Suppressor macrophage treated with lipopolysaccharide for 4 hours (primary cell): ENCODE results near the gene CLIC6.

Experiments used
- DNase-seq: peaks from one replicate; pipeline ENCODE4 v3.0.0-alpha.2; 2020

Gene CLIC6

DNA sequence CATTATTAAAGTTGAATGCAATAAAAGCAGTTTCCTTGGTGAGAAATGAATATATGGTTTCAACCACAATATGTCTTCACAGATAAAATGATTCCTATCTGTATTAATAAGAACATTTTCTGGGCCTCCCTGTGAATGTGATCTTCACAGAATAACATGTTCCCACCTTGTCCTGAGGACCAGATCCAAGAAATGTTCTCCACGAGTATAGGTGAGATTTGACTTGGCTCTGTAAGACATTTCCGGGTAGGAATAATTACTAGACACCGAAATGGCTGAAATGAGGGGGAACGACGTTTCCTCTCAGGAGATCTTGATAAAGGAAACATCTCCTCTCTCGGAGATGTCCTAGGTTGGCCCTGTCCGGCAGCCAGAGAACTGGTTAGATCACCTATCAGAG is 61.4 kb downstream of the CLIC6 start:
- DNase-seq = no peak

DNA sequence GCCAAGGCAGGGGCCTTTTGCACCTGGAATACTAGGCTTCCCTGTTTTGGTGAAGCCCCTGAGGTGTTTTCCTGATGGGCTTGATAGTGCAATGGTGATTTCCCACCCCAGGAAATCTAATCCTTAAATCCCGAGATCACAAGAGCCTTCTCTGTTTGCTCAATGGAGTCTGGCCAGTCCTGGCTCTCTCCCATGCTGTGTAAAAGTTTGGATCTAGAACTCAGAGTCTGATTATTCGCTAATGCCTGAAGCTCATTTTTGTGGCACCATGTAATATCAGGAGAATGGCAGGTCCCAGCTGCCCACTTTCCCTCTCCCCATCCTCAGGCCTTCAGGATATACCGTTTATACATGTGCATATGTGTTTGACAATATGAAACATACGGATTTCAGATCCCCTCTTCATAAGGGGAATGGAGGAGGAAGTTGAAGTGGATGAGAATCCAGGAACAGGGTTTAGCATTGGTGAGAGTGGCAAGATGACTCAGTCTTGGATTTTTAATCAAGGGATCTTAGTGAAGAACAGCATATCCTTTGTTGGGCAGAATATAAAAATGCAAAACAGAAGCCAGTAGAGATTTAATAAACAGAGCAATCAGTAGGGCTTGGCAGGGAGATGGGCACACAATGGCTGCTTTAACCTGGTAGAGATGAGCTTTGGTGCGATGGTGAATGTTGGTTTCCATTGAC is 62.1 kb downstream of the CLIC6 start:
- no peak for DNase-seq

- no peak for DNase-seq
Observed at GRCh38 chr21:34732388-34732821, 63.6 kb downstream of the CLIC6 start.

- no peak for DNase-seq
Observed at GRCh38 chr21:34733852-34734251, 65.1 kb downstream of the CLIC6 start.

- no peak for DNase-seq
Observed at GRCh38 chr21:34734696-34735095, 65.9 kb downstream of the CLIC6 start.

DNA sequence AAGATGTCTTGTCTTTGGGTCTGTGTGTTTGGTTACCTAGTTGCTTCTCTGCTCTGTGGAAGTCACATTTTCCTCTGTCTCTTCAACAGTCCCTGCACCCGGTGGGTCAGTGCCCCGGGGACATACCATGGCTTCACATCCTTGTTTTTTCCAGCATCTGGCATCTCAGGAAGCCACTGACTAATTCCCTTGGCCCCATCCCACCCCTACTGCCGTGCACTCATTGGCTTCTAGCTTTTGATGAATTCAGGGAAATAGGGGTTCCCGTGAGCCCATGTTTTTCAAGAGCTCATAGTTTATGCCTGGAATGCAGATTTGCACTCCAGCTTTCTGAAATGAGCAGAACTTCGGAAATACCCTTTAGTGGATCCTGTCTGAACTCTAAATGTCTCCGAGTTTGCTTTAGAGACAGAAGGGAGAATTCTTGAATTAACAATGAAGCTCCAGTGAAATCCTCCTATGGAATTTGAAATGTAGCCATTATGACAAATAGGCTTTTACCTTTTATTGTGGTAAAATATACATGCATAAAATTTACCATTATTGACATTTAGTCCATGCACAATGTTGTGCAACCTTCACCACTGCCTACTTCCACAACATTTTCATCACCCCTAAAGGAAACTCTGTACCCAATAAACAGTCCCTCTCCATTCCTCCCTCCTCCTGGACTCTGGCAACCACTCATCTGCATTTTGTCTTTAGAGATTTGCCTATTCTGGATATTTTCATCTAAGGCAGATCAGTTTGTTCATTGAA is 67.5 kb downstream of the CLIC6 start:
- DNase-seq = no peak

GRCh38 chr21:34737115-34737514 is 68.3 kb downstream of the CLIC6 start:
- no peak for DNase-seq

DNA sequence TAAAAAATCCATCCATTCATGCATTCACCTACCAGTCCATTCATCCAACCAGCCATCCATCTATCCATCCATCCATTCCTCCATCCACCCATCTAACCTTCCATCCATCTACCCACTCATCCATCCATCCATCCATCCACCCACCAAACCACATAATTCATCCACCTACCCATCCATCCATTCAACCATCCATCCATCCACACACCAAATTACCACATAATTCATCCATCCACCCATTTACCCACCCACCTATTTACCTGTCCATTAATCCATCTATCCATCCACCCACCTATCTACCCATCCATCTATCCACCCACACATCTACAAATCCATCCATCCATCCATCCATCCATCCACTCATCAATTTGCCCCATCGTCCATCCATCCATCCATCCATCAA is 71.4 kb downstream of the CLIC6 start:
- DNase-seq = no peak

- no peak for DNase-seq
Observed at GRCh38 chr21:34743285-34743684, 74.5 kb downstream of the CLIC6 start.

DNA sequence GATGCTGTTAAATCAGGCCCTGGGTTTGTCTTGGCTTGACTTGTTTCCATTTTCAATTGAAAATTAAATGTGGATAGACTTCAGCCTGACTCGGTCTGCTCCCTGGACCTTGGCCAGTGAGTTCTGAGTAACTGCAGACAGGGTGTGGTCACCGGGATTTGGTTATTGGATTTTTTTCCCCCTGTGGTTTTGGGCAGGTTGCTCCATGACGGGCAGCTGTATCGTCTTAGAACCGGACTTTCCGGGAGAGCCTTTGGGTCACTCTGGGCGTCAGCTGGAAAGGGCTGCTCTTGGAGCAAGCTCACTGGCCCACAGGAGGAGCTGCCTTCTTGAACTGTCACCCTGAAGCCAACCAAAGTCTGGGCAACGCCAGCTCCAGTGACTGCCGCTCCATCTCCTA is 75.0 kb downstream of the CLIC6 start:
- DNase-seq = peak; percentile 10

DNA sequence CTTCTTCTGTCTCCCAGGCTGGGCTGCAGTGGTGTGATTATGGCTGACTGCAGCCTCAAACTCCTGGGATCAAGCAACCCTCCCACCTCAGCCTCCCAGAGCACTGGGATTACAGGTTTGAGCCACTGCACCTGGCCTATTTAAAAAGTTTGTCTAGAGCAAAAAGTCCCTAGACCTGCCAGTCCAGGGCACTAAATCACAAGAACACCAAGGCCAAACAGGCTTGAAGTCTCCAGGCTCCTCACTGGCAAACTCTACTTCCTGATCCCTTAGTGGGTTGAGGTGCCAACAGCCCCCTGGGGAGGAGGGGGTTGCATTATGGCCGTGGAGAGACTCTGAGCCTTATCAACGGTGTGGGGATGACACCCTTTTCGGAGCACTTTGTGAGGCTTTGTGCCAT is 76.0 kb downstream of the CLIC6 start:
- no peak for DNase-seq

DNA sequence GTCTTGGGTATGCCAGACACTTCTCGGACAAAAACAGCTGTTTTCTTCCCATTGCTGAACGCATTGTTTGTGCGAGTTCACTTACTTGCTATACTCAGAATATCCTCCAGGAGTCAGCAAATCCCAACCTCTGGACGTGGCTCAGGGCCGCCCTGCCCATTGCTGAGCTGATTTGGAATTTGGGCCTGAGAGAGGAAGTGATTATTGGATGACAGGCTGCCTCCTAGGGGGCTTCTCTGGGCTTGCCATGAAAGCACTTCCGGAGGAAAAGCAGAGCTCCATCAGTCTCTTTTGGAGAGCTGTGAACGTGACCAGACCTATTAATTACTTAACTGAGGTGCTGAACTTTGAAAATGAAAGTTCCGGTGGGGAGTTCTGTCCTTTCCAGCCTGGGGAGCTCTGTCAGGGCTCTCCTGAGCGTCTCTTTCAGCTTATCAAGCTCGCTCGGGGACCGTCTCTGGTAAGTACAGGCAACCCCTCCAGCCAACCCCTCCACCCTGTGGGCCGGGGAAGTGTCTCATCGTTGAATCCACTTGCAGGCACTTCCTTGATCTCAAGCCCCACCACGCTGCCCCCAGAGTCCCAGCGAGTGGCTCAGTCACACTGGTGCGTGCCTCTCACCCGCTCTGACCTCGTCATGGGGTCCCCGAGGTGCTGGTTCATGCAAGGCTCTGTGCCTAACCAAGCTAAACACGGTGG is 76.9 kb downstream of the CLIC6 start:
- DNase-seq = peak; percentile 90

DNA sequence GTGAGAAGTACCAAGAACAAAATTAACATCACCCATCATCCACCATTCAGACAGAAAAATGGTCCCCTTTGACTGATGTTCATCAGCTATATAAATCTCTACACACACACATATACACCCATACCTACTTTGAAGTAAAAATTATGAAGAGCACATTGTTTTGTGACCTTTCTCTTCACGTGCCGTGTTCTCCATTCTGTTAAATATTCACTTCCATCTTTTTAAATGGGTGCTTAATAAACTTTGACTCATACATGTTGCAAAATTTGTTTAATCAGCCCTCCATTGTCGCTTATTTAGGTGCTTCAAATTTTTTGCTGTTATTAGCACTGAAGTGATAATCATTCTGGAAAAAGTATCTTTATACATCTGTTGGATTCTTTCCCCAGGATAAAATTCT is 80.1 kb downstream of the CLIC6 start:
- no peak for DNase-seq

DNA sequence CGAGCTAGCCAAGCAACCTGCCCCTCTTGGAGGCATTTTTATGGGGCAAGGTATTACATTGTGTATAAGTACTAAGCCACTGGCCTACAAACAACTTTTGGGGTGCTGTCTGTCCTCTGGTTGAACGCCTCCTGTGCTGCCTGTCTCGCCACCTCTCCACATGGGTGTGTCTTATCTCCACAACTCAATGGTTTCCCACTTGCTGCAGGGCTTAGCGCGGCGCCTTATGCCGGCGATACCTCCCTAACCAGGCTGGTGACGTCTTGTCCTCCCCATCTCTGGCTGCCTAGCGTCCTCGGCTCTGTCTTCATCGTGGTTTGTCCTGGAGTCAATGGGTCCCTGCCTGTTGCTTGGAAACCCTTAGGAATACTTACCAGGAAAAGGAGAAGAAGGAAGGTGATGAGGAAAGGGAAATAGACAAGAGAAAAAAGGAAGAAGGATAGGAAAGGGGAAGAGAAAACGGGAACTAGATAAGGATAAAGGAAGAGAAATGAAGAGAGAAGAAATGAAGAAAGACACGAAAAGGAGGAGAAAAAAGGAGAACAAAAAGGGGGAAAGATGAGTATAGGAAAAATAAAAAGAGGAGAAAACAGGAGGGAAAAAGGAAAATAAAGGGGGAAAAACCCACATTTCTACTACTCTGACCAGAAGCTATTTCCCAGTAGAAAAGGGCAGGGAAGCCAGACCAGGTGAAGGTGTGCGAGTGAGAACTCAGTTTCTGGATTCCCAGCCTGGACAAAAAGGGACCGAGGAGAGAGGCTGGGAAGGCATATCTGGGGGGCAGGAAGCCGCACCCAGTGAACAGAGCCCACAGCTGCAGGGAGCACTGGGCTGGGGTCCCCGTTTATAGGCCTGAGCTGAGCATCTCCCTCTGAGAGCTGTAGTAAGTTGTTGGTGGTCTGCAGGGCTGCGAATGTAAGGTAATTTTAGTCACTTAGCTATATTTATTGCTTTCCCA is 86.2 kb downstream of the CLIC6 start:
- no peak for DNase-seq

DNA sequence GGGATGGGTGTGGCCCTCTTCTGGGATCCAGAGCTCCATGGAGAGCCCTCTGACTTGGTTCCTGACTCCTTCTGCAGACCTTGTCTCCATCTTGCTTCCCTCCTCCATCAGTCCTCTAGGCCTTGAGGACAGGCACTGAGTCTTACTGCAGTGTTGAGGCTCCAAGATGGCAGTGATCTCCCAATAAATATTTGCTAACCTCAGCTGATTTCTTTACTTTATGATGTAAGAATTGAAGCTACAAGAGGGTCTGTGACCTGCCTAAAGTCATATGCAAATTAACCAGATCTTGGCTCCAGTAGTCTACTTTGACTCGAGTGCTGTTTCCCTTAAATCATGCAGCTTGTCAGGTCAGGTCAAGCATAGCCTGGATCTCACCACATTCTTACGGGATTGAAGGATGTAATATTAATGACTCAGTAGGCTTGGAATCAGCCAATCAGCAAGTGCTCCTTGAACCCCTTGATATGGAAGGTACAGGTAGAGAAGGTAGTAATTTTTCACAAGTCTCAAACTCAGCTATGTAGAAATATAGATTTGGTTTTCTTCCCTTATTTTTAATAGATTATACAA is 93.0 kb downstream of the CLIC6 start:
- no peak for DNase-seq

DNA sequence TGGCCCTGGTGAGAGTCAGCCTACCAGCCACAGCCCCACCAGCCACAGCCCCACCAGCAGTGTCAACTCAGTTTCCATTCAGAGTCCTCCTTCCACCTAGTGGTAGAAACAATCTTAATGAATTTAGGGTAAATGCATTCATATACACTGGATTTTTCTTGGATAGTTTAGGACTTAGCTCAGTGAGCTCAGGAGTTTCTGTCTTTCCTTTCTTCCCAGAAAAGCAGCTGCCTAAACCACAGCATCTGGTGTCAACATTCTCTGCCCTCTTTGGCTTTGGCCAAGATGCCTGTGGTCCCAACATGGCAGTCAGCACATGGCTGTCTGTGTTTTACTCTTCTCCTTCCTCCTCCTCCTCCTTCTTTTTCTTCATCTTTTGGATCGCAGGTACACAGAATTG is 94.0 kb downstream of the CLIC6 start:
- DNase-seq = no peak

- no peak for DNase-seq
Observed at GRCh38 chr21:34764715-34765284, 96.0 kb downstream of the CLIC6 start.

GRCh38 chr21:34765619-34766018 is 96.8 kb downstream of the CLIC6 start:
- DNase-seq = no peak

DNA sequence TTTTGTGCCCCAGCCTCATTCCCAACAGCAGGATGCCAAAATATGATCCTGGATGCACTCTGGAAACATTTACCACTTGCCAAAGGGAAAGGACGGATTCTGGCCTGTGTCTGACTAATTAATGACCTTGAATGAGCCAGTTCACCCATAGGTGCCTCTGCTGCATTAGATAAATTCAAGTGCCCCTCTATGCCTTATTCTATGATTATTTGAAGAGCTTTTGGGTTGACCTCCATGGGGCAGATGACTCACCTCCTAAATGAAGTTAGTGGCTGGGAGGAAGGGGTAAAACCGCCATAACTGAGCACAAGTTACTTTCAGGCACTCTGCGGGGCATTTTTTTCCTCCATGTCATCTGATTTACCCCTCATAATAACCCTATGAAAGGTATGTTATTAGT is 98.1 kb downstream of the CLIC6 start:
- no peak for DNase-seq
